ENCODE results near the gene CHMP4B.

Gene CHMP4B

DNA sequence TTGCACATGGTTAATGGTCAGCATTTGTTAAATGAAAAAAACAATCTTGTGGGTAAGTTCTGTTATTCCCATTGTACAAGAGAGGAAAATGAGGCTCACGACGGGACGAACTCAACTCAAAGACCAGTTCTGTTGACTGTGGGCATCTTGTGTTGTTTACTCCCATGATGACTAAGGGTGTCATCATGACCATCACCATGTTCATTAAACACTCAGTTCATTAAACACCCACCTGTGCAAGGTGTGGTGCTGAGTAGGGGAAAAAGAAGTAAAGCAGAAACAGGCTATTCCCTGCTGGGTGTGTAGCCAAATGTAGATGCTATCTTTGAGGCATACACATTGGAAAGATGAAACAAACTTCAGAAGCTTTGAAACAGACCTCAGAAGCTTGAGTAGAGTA lies 4.5 kb downstream of the CHMP4B start:
- in situ Hi-C loops (cut with HindIII; ENCODE audit: low pct_ligation_motif_present, low sequenced_read_pairs), result no loop called here
- H3K36me3 ChIP-seq (replicated peaks), result no peaks in the 10 kb centered on the region
- TF ChIP-seq, protein P1, sequence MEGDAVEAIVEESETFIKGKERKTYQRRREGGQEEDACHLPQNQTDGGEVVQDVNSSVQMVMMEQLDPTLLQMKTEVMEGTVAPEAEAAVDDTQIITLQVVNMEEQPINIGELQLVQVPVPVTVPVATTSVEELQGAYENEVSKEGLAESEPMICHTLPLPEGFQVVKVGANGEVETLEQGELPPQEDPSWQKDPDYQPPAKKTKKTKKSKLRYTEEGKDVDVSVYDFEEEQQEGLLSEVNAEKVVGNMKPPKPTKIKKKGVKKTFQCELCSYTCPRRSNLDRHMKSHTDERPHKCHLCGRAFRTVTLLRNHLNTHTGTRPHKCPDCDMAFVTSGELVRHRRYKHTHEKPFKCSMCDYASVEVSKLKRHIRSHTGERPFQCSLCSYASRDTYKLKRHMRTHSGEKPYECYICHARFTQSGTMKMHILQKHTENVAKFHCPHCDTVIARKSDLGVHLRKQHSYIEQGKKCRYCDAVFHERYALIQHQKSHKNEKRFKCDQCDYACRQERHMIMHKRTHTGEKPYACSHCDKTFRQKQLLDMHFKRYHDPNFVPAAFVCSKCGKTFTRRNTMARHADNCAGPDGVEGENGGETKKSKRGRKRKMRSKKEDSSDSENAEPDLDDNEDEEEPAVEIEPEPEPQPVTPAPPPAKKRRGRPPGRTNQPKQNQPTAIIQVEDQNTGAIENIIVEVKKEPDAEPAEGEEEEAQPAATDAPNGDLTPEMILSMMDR (IDR thresholded peaks at IDR 0.05; ENCODE audit: low read depth, low read length, missing control alignments), result no peak
- DNase-seq, result no peak
- H3K4me3 ChIP-seq (ENCODE audit: low read depth, low read length), result no peak overlapping the region
- no peak overlapping the region for H3K27ac ChIP-seq
- no peaks in the 10 kb centered on the region for H3K27me3 ChIP-seq (replicated peaks)

DNA sequence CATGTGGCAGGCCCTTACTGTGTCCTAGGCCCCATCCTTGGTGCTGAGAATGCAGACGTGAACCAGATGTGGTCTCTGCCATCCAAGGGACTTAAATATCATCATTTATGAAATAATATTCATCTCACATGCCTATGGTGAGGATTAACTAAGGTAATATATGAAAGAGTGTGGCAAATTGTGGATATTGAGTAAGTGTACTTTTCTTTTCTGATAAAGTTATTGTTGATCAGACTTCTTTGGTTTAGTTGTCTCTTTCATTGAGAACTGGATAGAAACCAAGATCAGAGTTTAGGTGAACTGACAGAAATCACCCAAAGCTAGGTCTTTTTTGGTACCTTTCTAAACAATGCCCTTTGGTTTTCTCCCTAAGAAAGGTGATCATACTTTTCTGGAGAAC lies 5.0 kb downstream of the CHMP4B start:
- Histone ChIP-seq H3K27ac (no peak overlapping the region), H3K4me3 (ENCODE audit: low read depth, low read length) (no peak overlapping the region), H3K27me3 (replicated peaks) (no peaks in the 10 kb centered on the region), H3K36me3 (replicated peaks) (no peaks in the 10 kb centered on the region)
- in situ Hi-C loops (cut with HindIII; ENCODE audit: low pct_ligation_motif_present, low sequenced_read_pairs), result no loop called here
- no peak for DNase-seq
- TF ChIP-seq, protein P1 (IDR thresholded peaks at IDR 0.05; ENCODE audit: low read depth, low read length, missing control alignments), result no peak

DNA sequence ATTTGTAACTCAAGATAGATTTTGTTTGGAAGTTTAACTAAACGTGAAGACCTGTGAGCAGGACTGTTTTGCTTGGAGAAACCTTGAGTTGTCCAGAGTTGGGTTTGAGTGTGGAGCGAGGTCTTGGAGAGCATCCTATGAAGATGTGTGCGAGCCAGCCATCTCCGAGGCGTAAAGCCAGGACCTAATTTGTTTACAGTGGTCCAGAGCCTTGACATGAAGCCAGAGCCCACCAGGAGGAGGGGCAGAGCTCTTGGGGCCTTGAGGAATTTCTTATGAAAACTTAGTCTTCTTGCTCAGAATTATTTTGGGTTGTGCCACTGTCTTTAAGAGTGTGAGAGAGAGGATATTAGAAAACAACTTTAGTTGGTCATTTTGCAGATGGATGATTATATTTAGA lies 6.3 kb downstream of the CHMP4B start:
- TF ChIP-seq, protein P1 (IDR thresholded peaks at IDR 0.05; ENCODE audit: low read depth, low read length, missing control alignments), result no peak
- Histone ChIP-seq H3K36me3 (replicated peaks) (no peaks in the 10 kb centered on the region), H3K27me3 (replicated peaks) (no peaks in the 10 kb centered on the region), H3K4me3 (ENCODE audit: low read depth, low read length) (no peak overlapping the region), H3K27ac (no peak overlapping the region)
- no peak for DNase-seq
- in situ Hi-C loops (cut with HindIII; ENCODE audit: low pct_ligation_motif_present, low sequenced_read_pairs), result no loop called here

GRCh38 chr20:33819456-33819855 lies 8.3 kb downstream of the CHMP4B start:
- H3K4me3 ChIP-seq (ENCODE audit: low read depth, low read length), result no peak overlapping the region
- DNase-seq, result no peak
- no peaks in the 10 kb centered on the region for H3K36me3 ChIP-seq (replicated peaks)
- in situ Hi-C loops (cut with HindIII; ENCODE audit: low pct_ligation_motif_present, low sequenced_read_pairs), result no loop called here
- TF ChIP-seq, protein P1 (IDR thresholded peaks at IDR 0.05; ENCODE audit: low read depth, low read length, missing control alignments), result no peak
- no peak overlapping the region for H3K27ac ChIP-seq
- no peaks in the 10 kb centered on the region for H3K27me3 ChIP-seq (replicated peaks)

GRCh38 chr20:33820362-33820761 lies 9.2 kb downstream of the CHMP4B start:
- no peaks in the 10 kb centered on the region for H3K27me3 ChIP-seq (replicated peaks)
- H3K27ac ChIP-seq, result no peak overlapping the region
- TF ChIP-seq, protein P1 (IDR thresholded peaks at IDR 0.05; ENCODE audit: low read depth, low read length, missing control alignments), result no peak
- no peak overlapping the region for H3K4me3 ChIP-seq (ENCODE audit: low read depth, low read length)
- H3K36me3 ChIP-seq (replicated peaks), result no peaks in the 10 kb centered on the region
- in situ Hi-C loops (cut with HindIII; ENCODE audit: low pct_ligation_motif_present, low sequenced_read_pairs), result no loop called here
- no peak for DNase-seq

DNA sequence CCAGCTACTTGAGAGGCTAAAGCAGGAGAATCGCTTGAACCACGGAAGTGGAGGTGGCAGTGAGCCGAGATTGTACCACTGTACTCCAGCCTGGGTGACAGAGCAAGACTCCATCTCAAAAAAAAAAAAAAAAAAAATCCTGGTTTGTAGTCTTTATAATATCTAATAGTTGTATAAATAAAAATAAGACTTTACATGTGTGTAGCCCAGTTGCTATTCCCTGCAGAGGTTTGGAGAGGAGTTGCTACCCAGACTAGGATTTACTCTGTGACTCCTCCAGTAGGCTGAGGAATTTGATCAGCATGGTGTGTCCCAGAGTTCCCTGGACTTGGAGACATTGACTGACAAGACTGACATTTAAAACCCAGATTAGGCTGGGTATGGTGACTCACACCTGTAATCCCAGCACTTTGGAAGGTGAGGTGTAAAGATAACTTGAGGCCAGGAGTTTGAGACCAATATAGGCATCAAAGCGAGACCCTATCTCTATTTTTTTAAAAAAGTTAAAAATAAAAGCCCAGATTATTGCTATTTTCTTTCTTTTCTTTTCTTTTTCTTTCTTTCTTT lies 10.2 kb downstream of the CHMP4B start:
- no peak for DNase-seq
- in situ Hi-C loops (cut with HindIII; ENCODE audit: low pct_ligation_motif_present, low sequenced_read_pairs), result no loop called here
- H3K36me3 ChIP-seq (replicated peaks), result no peaks in the 10 kb centered on the region
- H3K27ac ChIP-seq, result no peak overlapping the region
- H3K27me3 ChIP-seq (replicated peaks), result no peaks in the 10 kb centered on the region
- H3K4me3 ChIP-seq (ENCODE audit: low read depth, low read length), result no peak overlapping the region
- TF ChIP-seq, protein P1 (IDR thresholded peaks at IDR 0.05; ENCODE audit: low read depth, low read length, missing control alignments), result no peak
